ENCODE measurements around the gene MPND.

Gene MPND

DNA sequence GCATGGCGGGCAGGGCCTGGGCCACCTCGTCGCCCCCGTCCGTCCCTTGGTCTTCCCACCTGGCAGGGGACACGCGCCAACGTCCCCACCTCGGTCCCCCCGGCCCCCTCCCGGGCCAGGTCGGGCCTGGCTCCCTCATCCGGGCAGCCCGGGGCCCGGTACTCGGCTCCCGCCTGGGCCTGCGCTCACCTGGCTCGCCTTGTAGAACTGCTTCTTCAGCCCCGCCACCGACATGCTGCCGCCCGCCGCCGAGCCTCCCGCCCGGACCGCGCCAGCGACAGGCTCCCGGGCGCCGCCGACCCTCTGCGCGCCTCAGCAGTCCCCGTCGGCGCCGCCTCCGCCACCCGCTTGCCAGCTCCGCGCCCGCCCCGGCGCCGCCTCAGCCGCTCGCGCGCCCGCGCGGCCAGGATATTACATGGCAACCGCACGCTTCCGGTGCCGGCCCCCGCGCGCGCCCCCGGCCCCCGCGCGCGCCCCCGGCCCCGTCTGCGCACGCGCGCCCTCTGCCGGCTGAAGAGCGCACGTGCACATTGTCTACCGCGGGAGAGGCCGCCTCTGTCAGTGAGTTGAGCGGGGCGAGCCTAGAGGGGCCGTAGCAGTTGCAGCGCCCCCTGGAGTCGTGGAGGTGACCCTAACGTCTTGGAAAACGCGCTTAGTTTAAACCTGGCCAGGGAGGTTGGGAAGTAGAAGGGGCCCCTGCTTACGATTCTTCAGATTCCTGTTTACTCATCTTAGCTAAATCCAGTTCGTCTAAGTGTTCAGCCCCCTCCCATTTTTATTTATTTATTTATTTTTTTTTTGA, 57.0 kb downstream of the MPND start, which contains the start of gene SH3GL1:
SH3GL1 (minus strand) TSS at position 413 of the 802 bp plus-strand sequence; CDS start at position 234, 179 bp downstream.
- peak within 1 kb of the TSS; percentile 92 for H3K4me3 ChIP-seq (ENCODE audit: low read depth, low read length)

DNA sequence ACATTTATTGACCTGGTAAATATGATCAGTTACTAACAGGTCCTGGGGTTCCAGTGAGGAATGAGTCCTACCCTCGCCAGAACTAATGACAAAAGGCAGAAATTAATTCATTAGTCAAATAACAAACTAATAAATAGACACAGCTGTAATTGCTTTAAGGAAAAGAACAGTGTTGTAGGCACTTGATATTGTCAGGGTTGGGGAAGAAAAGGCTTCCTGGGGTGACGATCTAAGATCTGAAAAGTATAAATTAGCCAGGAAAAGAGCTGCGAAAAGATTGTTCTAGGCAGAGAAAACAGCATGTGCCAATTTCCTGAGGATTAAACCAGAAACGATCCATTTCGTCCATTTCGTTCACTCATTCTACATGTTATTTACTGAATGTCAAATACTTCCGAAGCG, 58.4 kb downstream of the MPND start:
- TF ChIP-seq, protein P1, sequence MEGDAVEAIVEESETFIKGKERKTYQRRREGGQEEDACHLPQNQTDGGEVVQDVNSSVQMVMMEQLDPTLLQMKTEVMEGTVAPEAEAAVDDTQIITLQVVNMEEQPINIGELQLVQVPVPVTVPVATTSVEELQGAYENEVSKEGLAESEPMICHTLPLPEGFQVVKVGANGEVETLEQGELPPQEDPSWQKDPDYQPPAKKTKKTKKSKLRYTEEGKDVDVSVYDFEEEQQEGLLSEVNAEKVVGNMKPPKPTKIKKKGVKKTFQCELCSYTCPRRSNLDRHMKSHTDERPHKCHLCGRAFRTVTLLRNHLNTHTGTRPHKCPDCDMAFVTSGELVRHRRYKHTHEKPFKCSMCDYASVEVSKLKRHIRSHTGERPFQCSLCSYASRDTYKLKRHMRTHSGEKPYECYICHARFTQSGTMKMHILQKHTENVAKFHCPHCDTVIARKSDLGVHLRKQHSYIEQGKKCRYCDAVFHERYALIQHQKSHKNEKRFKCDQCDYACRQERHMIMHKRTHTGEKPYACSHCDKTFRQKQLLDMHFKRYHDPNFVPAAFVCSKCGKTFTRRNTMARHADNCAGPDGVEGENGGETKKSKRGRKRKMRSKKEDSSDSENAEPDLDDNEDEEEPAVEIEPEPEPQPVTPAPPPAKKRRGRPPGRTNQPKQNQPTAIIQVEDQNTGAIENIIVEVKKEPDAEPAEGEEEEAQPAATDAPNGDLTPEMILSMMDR (IDR thresholded peaks at IDR 0.05; ENCODE audit: insufficient read depth, low read depth, low read length, missing control alignments): no peak
- H3K4me3 ChIP-seq (ENCODE audit: low read depth, low read length): peak overlapping the region; percentile 58
- no peak for DNase-seq (ENCODE audit: low read depth)

More for the DNA sequence above, 57.0 kb downstream of the MPND start, which contains the start of gene SH3GL1:
- TF ChIP-seq, protein P1 (IDR thresholded peaks at IDR 0.05; ENCODE audit: insufficient read depth, low read depth, low read length, missing control alignments): peak; percentile 92
- DNase-seq (ENCODE audit: low read depth): peak; percentile 96

DNA sequence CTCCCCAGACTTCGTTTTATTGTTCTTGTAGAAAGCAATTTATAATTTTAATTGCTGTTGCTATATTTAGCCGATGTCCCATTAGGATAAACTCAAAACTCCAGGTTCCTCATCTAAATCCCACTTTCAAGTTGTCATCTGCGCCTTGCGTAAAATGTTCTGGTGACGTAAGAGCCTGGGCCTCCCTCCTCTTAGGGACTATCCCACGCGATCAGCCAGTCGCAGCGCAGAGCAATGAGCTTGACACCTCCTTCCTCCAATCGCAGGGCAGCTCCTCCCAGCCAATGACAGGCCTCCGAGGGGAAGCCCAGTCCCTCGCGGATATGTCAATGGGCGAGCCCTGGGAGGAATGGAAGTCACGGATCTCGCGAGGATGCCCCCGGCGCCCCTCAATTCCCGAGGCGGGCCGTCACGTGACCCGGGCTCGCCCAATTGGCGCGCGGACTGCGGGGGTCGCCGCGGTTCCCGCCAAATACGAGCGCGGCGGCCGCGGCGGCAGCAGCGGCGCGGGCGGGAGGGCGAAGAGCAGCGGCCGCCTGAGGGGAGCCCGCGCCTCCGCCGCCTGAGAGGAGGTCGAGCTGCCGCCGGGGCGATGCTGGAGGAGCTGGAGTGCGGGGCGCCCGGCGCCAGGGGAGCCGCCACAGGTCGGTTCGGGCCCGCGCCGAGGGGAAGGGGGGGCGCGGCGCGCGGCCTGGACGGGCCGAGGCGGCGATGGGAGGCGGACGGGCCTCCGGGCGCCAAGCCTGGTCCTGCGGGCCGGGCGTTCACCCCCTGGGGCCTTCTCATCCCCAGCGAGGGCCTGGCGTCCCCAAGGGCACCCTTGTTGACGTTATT, 59.0 kb downstream of the MPND start, which contains the start of gene CHAF1A:
CHAF1A (plus strand) TSS at position 470 of the 834 bp plus-strand sequence; CDS start at position 593, 123 bp downstream.
- H3K4me3 ChIP-seq (ENCODE audit: low read depth, low read length): peak within 1 kb of the TSS; percentile 72
- TF ChIP-seq, protein P1 (IDR thresholded peaks at IDR 0.05; ENCODE audit: insufficient read depth, low read depth, low read length, missing control alignments): no peak
- DNase-seq (ENCODE audit: low read depth): peak; percentile 100

DNA sequence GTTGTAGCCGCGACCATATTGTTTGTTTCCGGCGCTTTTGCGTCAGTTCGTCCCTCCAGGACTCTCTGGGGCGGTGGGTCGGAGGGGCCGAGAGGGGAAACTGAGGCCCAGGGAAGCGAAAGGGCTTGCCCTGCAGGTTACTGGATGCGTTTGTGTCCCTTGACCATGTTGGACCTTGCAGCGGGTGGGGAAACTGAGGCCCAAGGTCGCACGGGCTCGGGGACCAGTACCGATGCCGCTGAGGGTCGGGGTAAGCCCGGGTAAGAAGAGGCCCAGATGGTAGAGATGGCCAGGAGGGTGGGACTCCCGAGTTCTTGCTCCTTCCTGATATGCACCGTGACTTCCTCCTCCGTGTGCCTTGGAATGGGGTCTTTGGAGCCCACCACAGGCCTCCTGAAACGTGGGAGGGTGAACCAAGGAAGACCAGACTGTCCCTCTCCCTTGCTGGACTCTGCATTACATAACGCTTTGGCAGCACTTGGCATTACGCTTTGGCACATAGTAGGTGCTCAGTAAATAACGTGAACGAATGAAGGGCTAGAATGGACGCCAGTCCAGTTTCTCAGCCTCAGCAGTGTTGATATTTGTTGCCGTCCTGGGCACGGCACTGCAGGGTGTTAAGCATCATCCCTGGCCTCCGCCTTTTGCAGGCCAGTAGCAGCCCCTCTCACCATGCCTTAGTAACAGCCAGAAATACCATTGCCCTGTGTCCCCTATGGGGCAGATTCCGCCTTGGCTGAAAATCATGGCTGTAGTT, 59.8 kb downstream of the MPND start:
- TF ChIP-seq, protein P1 (IDR thresholded peaks at IDR 0.05; ENCODE audit: insufficient read depth, low read depth, low read length, missing control alignments): no peak
- peak overlapping the region; percentile 72 for H3K4me3 ChIP-seq (ENCODE audit: low read depth, low read length)
- peak; percentile 21 for DNase-seq (ENCODE audit: low read depth)

DNA sequence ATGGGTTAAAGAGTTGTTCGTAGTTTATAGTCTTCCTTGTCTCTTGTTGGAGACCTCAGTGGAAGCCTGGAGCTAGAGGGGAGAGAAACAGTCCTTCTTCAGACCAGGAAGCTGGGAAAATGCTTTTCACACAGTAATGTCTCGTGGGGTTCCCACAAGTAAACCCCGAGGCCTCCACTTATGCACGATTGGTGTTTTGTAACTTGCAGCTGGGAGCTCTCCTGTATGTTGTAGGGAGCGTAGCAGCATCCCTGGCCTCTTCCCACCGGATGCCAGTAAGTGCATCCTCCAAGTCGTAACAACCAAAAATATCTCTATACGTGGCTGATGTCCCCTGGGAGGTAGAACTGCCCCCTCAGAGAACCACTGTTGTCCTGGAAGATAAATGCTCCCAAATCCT, 62.6 kb downstream of the MPND start:
- no peak for DNase-seq (ENCODE audit: low read depth)
- H3K4me3 ChIP-seq (ENCODE audit: low read depth, low read length): no peak overlapping the region
- TF ChIP-seq, protein P1 (IDR thresholded peaks at IDR 0.05; ENCODE audit: insufficient read depth, low read depth, low read length, missing control alignments): no peak

DNA sequence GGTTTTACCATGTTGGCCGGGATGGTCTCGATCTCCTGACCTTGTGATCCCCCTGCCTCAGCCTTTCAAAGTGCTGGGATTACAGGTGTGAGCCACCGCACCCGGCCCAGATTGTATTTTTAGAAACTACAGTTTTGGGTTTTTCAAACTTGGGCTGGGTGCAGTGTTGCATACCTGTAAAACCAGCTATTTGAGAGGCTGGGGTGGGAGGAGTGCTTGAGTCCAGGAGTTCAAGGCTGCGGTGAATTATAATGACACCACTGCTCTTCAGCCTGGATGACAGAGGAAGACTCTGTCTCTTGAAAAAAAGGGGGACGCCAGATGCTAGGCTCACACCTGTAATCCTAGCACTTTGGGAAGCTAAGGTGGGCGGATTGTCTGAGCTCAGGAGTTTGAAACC, 63.3 kb downstream of the MPND start:
- no peak overlapping the region for H3K4me3 ChIP-seq (ENCODE audit: low read depth, low read length)
- DNase-seq (ENCODE audit: low read depth): no peak
- TF ChIP-seq, protein P1 (IDR thresholded peaks at IDR 0.05; ENCODE audit: insufficient read depth, low read depth, low read length, missing control alignments): no peak
